H1 (cell line): Measurements from ENCODE around the gene RBFA. TPM values are rescaled to one million over a fixed set of nuclear protein-coding genes. Genes with fewer than 3 reads are reported as not detected.

Source experiments
- ASH2L ChIP-seq: fragments of 200-600, 300-600 bp; sonication (generic); IDR thresholded peaks from one replicate; pipeline ENCODE4 v1.7.1; 2017; ENCODE audit warnings: low read length
- BACH1 ChIP-seq: IDR thresholded peaks from 2 replicates; pipeline ENCODE4 v1.6.1; 2012; ENCODE audit warnings: low read length, improper control_type of control experiment
- BCL11A ChIP-seq, 2 experiments: IDR thresholded peaks; one replicate each; pipeline ENCODE4 v1.6.1; 2011; ENCODE audit warnings: low read depth in 2 of 2, low read length in 2 of 2, mild to moderate bottlenecking in 2 of 2
- BRCA1 ChIP-seq: IDR thresholded peaks from 2 replicates; pipeline ENCODE4 v1.6.1; 2012; ENCODE audit warnings: low read depth, low read length, improper control_type of control experiment
- E2F6 ChIP-seq: IDR thresholded peaks from 2 replicates; pipeline ENCODE4 v1.6.1; 2012; ENCODE audit warnings: inconsistent platforms
- HDAC2 ChIP-seq, 2 experiments: fragments of 300-600 bp in 1 of 2; sonication (generic) in 1 of 2; IDR thresholded peaks; 2 replicates each; pipeline ENCODE4 v1.6.1; 2011 to 2012; ENCODE audit warnings: low read depth in 2 of 2, low read length in 2 of 2, mild to moderate bottlenecking in 2 of 2, moderate library complexity in 2 of 2, borderline replicate concordance in 1 of 2, inconsistent platforms in 1 of 2
- JUN ChIP-seq: IDR thresholded peaks from 2 replicates; pipeline ENCODE4 v1.6.1; 2011; ENCODE audit warnings: low read depth, mild to moderate bottlenecking, improper control_type of control experiment, low read length
- POLR2A ChIP-seq, 2 experiments: IDR thresholded peaks; 1 replicate in 1 of 2; 2 replicates in 1 of 2; pipeline ENCODE4 v1.6.1; 2011; ENCODE audit warnings: low read depth in 2 of 2, low read length in 2 of 2, mild to moderate bottlenecking in 2 of 2; ENCODE audit errors: control extremely low read depth in 1 of 2
- POLR2AphosphoS5 ChIP-seq: IDR thresholded peaks from 2 replicates; pipeline ENCODE4 v1.6.1; 2011; ENCODE audit warnings: low read depth, low read length
- SP2 ChIP-seq: IDR thresholded peaks from 2 replicates; pipeline ENCODE4 v1.6.1; 2012; ENCODE audit warnings: mild to moderate bottlenecking, low read length, inconsistent platforms
- TAF1 ChIP-seq: IDR thresholded peaks from 2 replicates; pipeline ENCODE4 v1.6.1; 2011; ENCODE audit warnings: mild to moderate bottlenecking, low read depth, low read length
- TAF7 ChIP-seq: optimal IDR thresholded peaks from 2 replicates; pipeline ENCODE3; 2011; ENCODE audit warnings: low read depth, mild to moderate bottlenecking, inconsistent platforms, low read length, moderate library complexity, borderline replicate concordance
- polyA plus RNA-seq, 7 experiments: library from polyadenylated mRNA; depleted of rRNA in 3 of 7; stranded (reverse) in 5 of 7; unstranded in 2 of 7; fragments of >200 nt in 5 of 7; fragments of 200-250 nt in 2 of 7; gene quantifications; 1 replicate in 5 of 7; 2 replicates in 1 of 7; 4 replicates in 1 of 7; pipeline versions ENCODE4 v1.2.1 to v1.2.3, GENCODE V29; 2011 to 2013; ENCODE audit warnings: missing spikeins in 2 of 7, mixed read lengths in 2 of 7
- total RNA-seq: library from RNA; stranded (reverse); fragmentation: NEBNext Ultra II Directional; extraction: Animal tissue kit (Norgen Biotek cat#: 25700); gene quantifications from 2 replicates; pipeline ENCODE4 v1.2.1, GENCODE V29; 2021

Gene RBFA
- total and polyA plus RNA-seq, 2 of the 8 experiments (the other 6 are each of a cell fraction or from before 2014, with no cell fraction given): 19.2 to 29.5 TPM

- peak; percentile 67 for TF ChIP-seq E2F6
- no peak for TF ChIP-seq JUN
- peak; percentile 76 for TF ChIP-seq ASH2L
- TF ChIP-seq BACH1: peak; percentile 24; the same call in 1 of the 2 replicates
- peak; percentile 6 for TF ChIP-seq TAF7
- TF ChIP-seq POLR2A (IDR thresholded peaks at IDR 0.05; ENCODE audit: control extremely low read depth in 1 of 2, low read depth in 2 of 2, low read length in 2 of 2): peak; percentile 50 to 90
- peak; percentile 56; the same call in 1 of the 2 replicates for TF ChIP-seq TAF1
- peak in 1 of 2 experiments; percentile 83; a peak in 1 of 4 replicates for TF ChIP-seq HDAC2 (IDR thresholded peaks at IDR 0.05; ENCODE audit: borderline replicate concordance in 1 of 2, low read depth in 2 of 2, low read length in 2 of 2)
- TF ChIP-seq BRCA1: no peak
- peak; percentile 91 for TF ChIP-seq POLR2AphosphoS5
- no peak for TF ChIP-seq SP2
- TF ChIP-seq BCL11A (IDR thresholded peaks at IDR 0.05; ENCODE audit: low read depth in 2 of 2, low read length in 2 of 2): no peak
Observed at GRCh38 chr18:79988451-79989194, 45.6 kb upstream of the RBFA start, which contains the start of gene TXNL4A (continued).
